Mesendoderm (in vitro differentiated cells): ENCODE results near the gene BACE1.
A peak's percentile ranks its signal among the peaks of the same experiment; 100 is the strongest.

Experiments
- DNase-seq: peaks from one replicate; pipeline ENCODE4 v3.0.0; 2013
- H2AK5ac ChIP-seq: 2 replicates; pipeline ENCODE4 v1.6.1; 2013; ENCODE audit warnings: low read length, inconsistent platforms
- H2BK120ac ChIP-seq: 2 replicates; pipeline ENCODE4 v1.6.1; 2013; ENCODE audit warnings: low read depth, mild to moderate bottlenecking, low read length, moderate library complexity, mixed read lengths
- H2BK15ac ChIP-seq: replicated peaks from 2 replicates; pipeline ENCODE4 v1.6.1; 2013; ENCODE audit warnings: low read depth, mild to moderate bottlenecking, moderate library complexity
- H2BK5ac ChIP-seq: 2 replicates; pipeline ENCODE4 v1.6.1; 2013; ENCODE audit warnings: low read length, inconsistent platforms
- H3K18ac ChIP-seq: 2 replicates; pipeline ENCODE4 v1.6.1; 2013; ENCODE audit warnings: mild to moderate bottlenecking, low read length, mixed read lengths
- H3K23ac ChIP-seq: one replicate; pipeline ENCODE4 v1.6.1; 2013; ENCODE audit warnings: low read length
- H3K27ac ChIP-seq: 2 replicates; pipeline ENCODE4 v1.5.1; 2013; ENCODE audit warnings: low read depth, mild to moderate bottlenecking, inconsistent platforms, low read length, moderate library complexity
- H3K27me3 ChIP-seq: 2 replicates; pipeline ENCODE4 v1.6.1; 2013; ENCODE audit warnings: low read length, control low read depth, mild to moderate bottlenecking, inconsistent platforms; ENCODE audit not compliant: insufficient read depth, poor library complexity
- H3K36me3 ChIP-seq: 2 replicates; pipeline ENCODE4 v1.6.1; 2013; ENCODE audit warnings: low read length, inconsistent platforms; ENCODE audit not compliant: control insufficient read depth, insufficient read depth
- H3K4ac ChIP-seq: one replicate; pipeline ENCODE4 v1.6.1; 2013; ENCODE audit warnings: low read depth, mild to moderate bottlenecking, low read length, moderate library complexity
- H3K4me1 ChIP-seq: 2 replicates; pipeline ENCODE4 v1.6.1; 2013; ENCODE audit warnings: low read depth, low read length, inconsistent platforms; ENCODE audit not compliant: control insufficient read depth
- H3K4me2 ChIP-seq: 2 replicates; pipeline ENCODE4 v1.6.1; 2013; ENCODE audit warnings: low read length
- H3K4me3 ChIP-seq: 2 replicates; pipeline ENCODE4 v1.5.1; 2013; ENCODE audit warnings: mild to moderate bottlenecking, low read length
- H3K56ac ChIP-seq: one replicate; pipeline ENCODE4 v1.6.1; 2013; ENCODE audit warnings: low read length
- H3K79me1 ChIP-seq: 2 replicates; pipeline ENCODE4 v1.6.1; 2013; ENCODE audit warnings: low read length, inconsistent platforms
- H3K79me2 ChIP-seq: 2 replicates; pipeline ENCODE4 v1.6.1; 2013; ENCODE audit warnings: mild to moderate bottlenecking, low read length; ENCODE audit not compliant: control insufficient read depth, insufficient read depth
- H3K9ac ChIP-seq: 2 replicates; pipeline ENCODE4 v1.6.1; 2013; ENCODE audit warnings: low read length, inconsistent platforms
- H4K5ac ChIP-seq: one replicate; pipeline ENCODE4 v1.6.1; 2013; ENCODE audit warnings: low read length
- H4K8ac ChIP-seq: one replicate; pipeline ENCODE4 v1.6.1; 2013; ENCODE audit warnings: low read depth, mild to moderate bottlenecking, control low read depth, low read length, moderate library complexity
- WGBS: extraction: QIAGEN DNeasy Blood & Tissue Kit; methylation state at CpG from one replicate; pipeline ENCODE4 v1.1.7; 2013; ENCODE audit warnings: low lambda C conversion rate, missing lambda C conversion rate; ENCODE audit not compliant: insufficient coverage; ENCODE audit errors: extremely low coverage; 5-methylcytosine and 5-hydroxymethylcytosine counted together

Gene BACE1

GRCh38 chr11:117337076-117337475, 21.0 kb upstream of the BACE1 start:
- H2BK5ac ChIP-seq, result no peak overlapping the region
- H2BK15ac ChIP-seq, result no peak overlapping the region
- H3K36me3 ChIP-seq, result no peaks in the 10 kb centered on the region
- H3K27me3 ChIP-seq, result no peaks in the 10 kb centered on the region
- no CpG with 5 or more reads among the region's 4 CpGs for WGBS
- H3K79me2 ChIP-seq, result no peaks in the 10 kb centered on the region
- H3K9ac ChIP-seq, result no peak overlapping the region
- no peak overlapping the region for H3K4me3 ChIP-seq
- H4K8ac ChIP-seq, result no peak overlapping the region
- no peak overlapping the region for H2AK5ac ChIP-seq
- H3K4me2 ChIP-seq, result no peak overlapping the region
- H3K27ac ChIP-seq, result no peak overlapping the region
- no peaks in the 10 kb centered on the region for H3K4me1 ChIP-seq
- H4K5ac ChIP-seq, result no peak overlapping the region
- no peak overlapping the region for H3K4ac ChIP-seq
- no peak overlapping the region for H3K23ac ChIP-seq
- no peak overlapping the region for H2BK120ac ChIP-seq
- no peak overlapping the region for H3K18ac ChIP-seq
- H3K79me1 ChIP-seq, result no peaks in the 10 kb centered on the region
- DNase-seq, result no peak
- H3K56ac ChIP-seq, result no peak overlapping the region

GRCh38 chr11:117335399-117335798, 19.3 kb upstream of the BACE1 start:
- Histone ChIP-seq H2BK15ac (no peak overlapping the region), H2AK5ac (no peak overlapping the region), H2BK5ac (no peak overlapping the region), H3K4me2 (no peak overlapping the region), H3K27ac (no peak overlapping the region), H3K23ac (no peak overlapping the region), H3K4ac (no peak overlapping the region), H4K8ac (no peak overlapping the region), H3K4me1 (no peaks in the 10 kb centered on the region), H3K18ac (no peak overlapping the region), H4K5ac (no peak overlapping the region), H3K56ac (no peak overlapping the region), H2BK120ac (no peak overlapping the region), H3K79me2 (no peaks in the 10 kb centered on the region), H3K9ac (no peak overlapping the region), H3K79me1 (no peaks in the 10 kb centered on the region), H3K4me3 (no peak overlapping the region), H3K36me3 (no peaks in the 10 kb centered on the region), H3K27me3 (no peaks in the 10 kb centered on the region)
- no CpG with 5 or more reads among the region's 5 CpGs for WGBS
- no peak for DNase-seq

- no peak overlapping the region for H3K4me3 ChIP-seq
- H3K36me3 ChIP-seq, result no peaks in the 10 kb centered on the region
- no peak overlapping the region for H2BK120ac ChIP-seq
- no peak overlapping the region for H3K4me2 ChIP-seq
- no peaks in the 10 kb centered on the region for H3K27me3 ChIP-seq
- no peaks in the 10 kb centered on the region for H3K79me2 ChIP-seq
- DNase-seq, result no peak
- H3K27ac ChIP-seq, result no peak overlapping the region
- H2AK5ac ChIP-seq, result no peak overlapping the region
- no peak overlapping the region for H4K5ac ChIP-seq
- no peak overlapping the region for H3K18ac ChIP-seq
- WGBS, result no CpG with 5 or more reads among the region's 6 CpGs
- H2BK15ac ChIP-seq, result no peak overlapping the region
- no peak overlapping the region for H3K4ac ChIP-seq
- no peak overlapping the region for H3K9ac ChIP-seq
- H3K23ac ChIP-seq, result no peak overlapping the region
- H3K4me1 ChIP-seq, result no peaks in the 10 kb centered on the region
- no peak overlapping the region for H4K8ac ChIP-seq
- no peak overlapping the region for H3K56ac ChIP-seq
- no peaks in the 10 kb centered on the region for H3K79me1 ChIP-seq
- no peak overlapping the region for H2BK5ac ChIP-seq
These were observed 18.8 kb upstream of the BACE1 start for GRCh38 chr11:117334896-117335295.

GRCh38 chr11:117333917-117334316, 17.9 kb upstream of the BACE1 start:
- H3K36me3 ChIP-seq, result no peaks in the 10 kb centered on the region
- no peak overlapping the region for H3K23ac ChIP-seq
- H3K56ac ChIP-seq, result no peak overlapping the region
- H3K18ac ChIP-seq, result no peak overlapping the region
- H3K79me2 ChIP-seq, result no peaks in the 10 kb centered on the region
- no peaks in the 10 kb centered on the region for H3K27me3 ChIP-seq
- H3K9ac ChIP-seq, result no peak overlapping the region
- H4K8ac ChIP-seq, result no peak overlapping the region
- H3K27ac ChIP-seq, result no peak overlapping the region
- no peak overlapping the region for H2BK120ac ChIP-seq
- no peak overlapping the region for H2BK5ac ChIP-seq
- no CpG with 5 or more reads among the region's 9 CpGs for WGBS
- peaks cover under 1% of the 10 kb centered on the region for H3K79me1 ChIP-seq
- no peak overlapping the region for H3K4me2 ChIP-seq
- no peak overlapping the region for H4K5ac ChIP-seq
- no peak overlapping the region for H3K4ac ChIP-seq
- H2AK5ac ChIP-seq, result no peak overlapping the region
- no peak for DNase-seq
- no peak overlapping the region for H3K4me3 ChIP-seq
- H3K4me1 ChIP-seq, result no peaks in the 10 kb centered on the region
- no peak overlapping the region for H2BK15ac ChIP-seq

- Histone ChIP-seq H3K36me3 (no peaks in the 10 kb centered on the region), H3K79me1 (peaks cover 2% of the 10 kb centered on the region), H3K4me3 (no peak overlapping the region), H3K27ac (no peak overlapping the region), H2BK15ac (no peak overlapping the region), H3K79me2 (no peaks in the 10 kb centered on the region), H3K9ac (no peak overlapping the region), H3K4ac (no peak overlapping the region), H3K18ac (no peak overlapping the region), H4K8ac (no peak overlapping the region), H3K4me2 (no peak overlapping the region), H2BK120ac (no peak overlapping the region), H3K4me1 (peaks cover 3% of the 10 kb centered on the region), H2AK5ac (no peak overlapping the region), H3K27me3 (no peaks in the 10 kb centered on the region), H2BK5ac (no peak overlapping the region), H3K56ac (no peak overlapping the region), H4K5ac (no peak overlapping the region), H3K23ac (no peak overlapping the region)
- no peak for DNase-seq
- no CpG with 5 or more reads among the region's 2 CpGs for WGBS
These were observed 16.8 kb upstream of the BACE1 start for GRCh38 chr11:117332843-117333242.

- no peak overlapping the region for H3K18ac ChIP-seq
- H3K56ac ChIP-seq, result peak overlapping the region; percentile 89
- H3K27ac ChIP-seq, result peak overlapping the region; percentile 32
- H3K4me1 ChIP-seq, result peaks cover 3% of the 10 kb centered on the region
- H3K4me2 ChIP-seq, result peak overlapping the region; percentile 59
- H4K5ac ChIP-seq, result no peak overlapping the region
- WGBS, result no CpG with 5 or more reads among the region's 15 CpGs
- H2BK120ac ChIP-seq, result no peak overlapping the region
- H2BK15ac ChIP-seq, result no peak overlapping the region
- no peak overlapping the region for H3K4ac ChIP-seq
- H3K9ac ChIP-seq, result peak overlapping the region; percentile 91
- H3K36me3 ChIP-seq, result no peaks in the 10 kb centered on the region
- no peak overlapping the region for H2BK5ac ChIP-seq
- no peak overlapping the region for H2AK5ac ChIP-seq
- peak; percentile 43 for DNase-seq
- no peak overlapping the region for H3K23ac ChIP-seq
- peaks cover 2% of the 10 kb centered on the region for H3K79me1 ChIP-seq
- no peak overlapping the region for H4K8ac ChIP-seq
- no peaks in the 10 kb centered on the region for H3K27me3 ChIP-seq
- H3K79me2 ChIP-seq, result no peaks in the 10 kb centered on the region
- peak overlapping the region; percentile 89 for H3K4me3 ChIP-seq
These were observed 12.4 kb upstream of the BACE1 start for GRCh38 chr11:117328375-117329010.
